Muscle of leg (tissue), 11 donors: ENCODE data around the gene NEK10. TPM values are rescaled to one million over a fixed set of nuclear protein-coding genes. Genes with fewer than 3 reads are reported as not detected.

ENCODE experiments used
- DNase-seq: peaks from one replicate; pipeline ENCODE4 v3.0.0; 2013
- H3K27ac ChIP-seq: one replicate; pipeline ENCODE4 v1.5.1; 2013; ENCODE audit warnings: mild to moderate bottlenecking, low read length, control low read depth
- H3K27me3 ChIP-seq: one replicate; pipeline ENCODE4 v1.6.1; 2013; ENCODE audit warnings: low read length; ENCODE audit not compliant: control insufficient read depth, insufficient read depth
- H3K36me3 ChIP-seq: one replicate; pipeline ENCODE4 v1.6.1; 2013; ENCODE audit warnings: low read length; ENCODE audit not compliant: control insufficient read depth, insufficient read depth
- H3K4me1 ChIP-seq: one replicate; pipeline ENCODE4 v1.6.1; 2013; ENCODE audit warnings: low read length; ENCODE audit not compliant: control insufficient read depth, insufficient read depth
- H3K4me3 ChIP-seq: one replicate; pipeline ENCODE4 v1.5.1; 2013; ENCODE audit warnings: low read length, control low read depth
- H3K9me3 ChIP-seq: replicated peaks from 2 replicates; pipeline ENCODE4 v1.6.1; 2013; ENCODE audit warnings: low read depth, low read length; ENCODE audit not compliant: control insufficient read depth
- WGBS: methylation state at CpG from one replicate; pipeline ENCODE4 v1.1.5; 2013; ENCODE audit warnings: missing lambda C conversion rate; ENCODE audit not compliant: insufficient coverage; 5-methylcytosine and 5-hydroxymethylcytosine counted together
- polyA plus RNA-seq, 8 donors: library from polyadenylated mRNA; unstranded; fragments of 120-200 nt; gene quantifications; one replicate each; pipeline versions ENCODE4 v1.2.1 to v1.2.3, GENCODE V29; 2013; ENCODE audit warnings: inconsistent platforms in 1 of 8, low replicate concordance in 1 of 8; ENCODE audit not compliant: insufficient read length in 8 of 8, insufficient read depth in 1 of 8
- total RNA-seq: library from RNA; stranded (reverse); fragments of 120-200 nt; gene quantifications from one replicate; pipeline ENCODE4 v1.2.4, GENCODE V29; 2013

Gene NEK10
- total and polyA plus RNA-seq, 9 donors: 1.7 to 6.6 (median 3.3) TPM

DNA sequence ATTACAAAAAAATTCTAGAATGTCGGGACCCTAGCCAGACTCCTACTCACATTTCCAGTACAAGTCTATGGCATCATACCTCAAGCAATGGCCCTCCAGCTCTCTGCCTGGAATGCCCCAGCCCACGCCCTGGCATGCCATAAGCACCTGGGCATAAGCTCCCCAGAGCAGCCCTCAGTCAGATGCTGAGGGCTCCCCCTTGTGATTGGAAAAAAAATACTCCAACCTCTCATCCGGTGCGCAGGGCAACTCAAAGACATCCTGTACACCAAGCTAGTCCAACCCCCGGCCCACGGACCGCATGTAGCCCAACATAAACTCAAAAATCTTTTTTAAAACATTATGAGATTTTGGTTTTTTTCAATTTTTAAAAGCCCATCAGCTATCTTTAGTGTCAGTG, 115.4 kb downstream of the NEK10 start:
- Histone ChIP-seq H3K36me3 (no peaks in the 10 kb centered on the region), H3K9me3 (no peaks in the 10 kb centered on the region), H3K27me3 (no peaks in the 10 kb centered on the region), H3K27ac (no peak overlapping the region), H3K4me1 (no peaks in the 10 kb centered on the region), H3K4me3 (no peak overlapping the region)
- 82% methylated on average over 2 of the region's 7 CpGs for WGBS
- DNase-seq: peak; percentile 3

GRCh38 chr3:27253391-27253790, 115.8 kb downstream of the NEK10 start:
- no peaks in the 10 kb centered on the region for H3K4me1 ChIP-seq
- H3K4me3 ChIP-seq: no peak overlapping the region
- H3K27me3 ChIP-seq: no peaks in the 10 kb centered on the region
- H3K9me3 ChIP-seq: no peaks in the 10 kb centered on the region
- no peak for DNase-seq
- no CpG with 5 or more reads among the region's 1 CpG for WGBS
- H3K36me3 ChIP-seq: no peaks in the 10 kb centered on the region
- no peak overlapping the region for H3K27ac ChIP-seq

GRCh38 chr3:27252646-27253045, 116.5 kb downstream of the NEK10 start:
- no peak for DNase-seq
- H3K4me3 ChIP-seq: no peak overlapping the region
- no peaks in the 10 kb centered on the region for H3K36me3 ChIP-seq
- H3K9me3 ChIP-seq: no peaks in the 10 kb centered on the region
- H3K27ac ChIP-seq: no peak overlapping the region
- H3K4me1 ChIP-seq: no peaks in the 10 kb centered on the region
- no peaks in the 10 kb centered on the region for H3K27me3 ChIP-seq

DNA sequence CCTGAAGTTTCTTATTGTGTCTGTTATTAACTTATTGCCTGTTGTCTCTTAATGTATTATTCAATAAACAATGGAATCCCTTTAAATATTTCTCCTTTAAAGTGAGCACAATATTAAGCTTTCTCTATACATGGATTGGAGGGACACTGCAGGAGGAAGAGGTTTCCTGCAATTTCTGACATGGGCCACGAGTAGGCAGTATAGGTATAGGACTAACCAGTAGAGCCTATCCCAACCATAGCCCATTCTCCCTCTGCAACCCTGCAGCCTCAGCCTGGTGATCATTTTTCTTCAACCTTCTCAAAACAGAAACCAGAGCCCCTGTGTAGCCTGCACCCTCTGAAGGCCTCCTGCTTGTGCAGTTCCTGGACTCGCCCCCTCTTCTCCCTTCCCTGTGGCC, 124.8 kb downstream of the NEK10 start:
- Histone ChIP-seq H3K27ac (no peak overlapping the region), H3K36me3 (no peaks in the 10 kb centered on the region), H3K4me1 (no peaks in the 10 kb centered on the region), H3K9me3 (no peaks in the 10 kb centered on the region), H3K27me3 (no peaks in the 10 kb centered on the region), H3K4me3 (no peak overlapping the region)
- no peak for DNase-seq
- WGBS: no CpG with 5 or more reads among the region's 2 CpGs

DNA sequence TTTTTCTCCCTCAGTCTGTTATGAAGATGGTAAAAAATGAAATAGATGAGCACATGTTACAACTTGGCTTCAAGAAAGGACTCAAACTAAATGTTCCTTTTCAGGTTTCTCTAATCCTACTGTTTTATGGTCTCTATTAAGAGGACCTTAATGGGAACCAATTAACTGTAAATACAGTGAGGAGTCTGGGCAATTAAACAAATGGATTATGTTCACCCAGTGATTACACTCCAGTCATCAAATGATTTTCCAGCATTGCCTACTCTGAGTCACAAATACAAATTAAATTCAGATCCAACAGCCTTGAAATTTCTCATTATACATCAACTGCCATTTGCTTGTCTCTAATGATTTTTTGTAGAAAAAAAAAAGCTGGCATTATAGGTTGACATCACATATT, 129.2 kb downstream of the NEK10 start:
- H3K9me3 ChIP-seq: peaks cover 12% of the 10 kb centered on the region
- DNase-seq: no peak
- H3K27ac ChIP-seq: no peak overlapping the region
- no peak overlapping the region for H3K4me3 ChIP-seq
- no peaks in the 10 kb centered on the region for H3K27me3 ChIP-seq
- no peaks in the 10 kb centered on the region for H3K36me3 ChIP-seq
- no peaks in the 10 kb centered on the region for H3K4me1 ChIP-seq

DNA sequence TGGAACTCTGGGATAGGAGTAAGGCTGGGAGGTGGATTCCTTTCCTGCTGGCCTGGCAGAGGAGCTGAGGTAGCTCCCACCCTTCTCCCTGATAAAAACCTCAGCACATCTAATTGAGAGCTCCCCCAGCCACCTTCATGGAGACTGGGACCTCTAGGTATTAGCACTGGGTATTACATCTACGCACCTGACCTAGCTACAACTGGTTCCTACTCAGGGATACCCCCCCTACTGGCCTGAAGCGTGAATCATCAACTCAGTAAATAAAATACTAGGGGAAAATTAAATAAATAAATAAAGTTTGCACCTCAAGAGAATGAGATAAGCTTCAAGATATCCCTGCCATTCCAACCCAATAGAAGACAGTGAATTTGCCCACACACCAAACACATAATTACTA, 140.4 kb downstream of the NEK10 start:
- Histone ChIP-seq H3K9me3 (peaks cover 5% of the 10 kb centered on the region), H3K4me1 (no peaks in the 10 kb centered on the region), H3K36me3 (no peaks in the 10 kb centered on the region), H3K27ac (no peak overlapping the region), H3K27me3 (no peaks in the 10 kb centered on the region), H3K4me3 (no peak overlapping the region)
- DNase-seq: no peak
- WGBS: no CpG with 5 or more reads among the region's 2 CpGs

- no peaks in the 10 kb centered on the region for H3K27me3 ChIP-seq
- no peaks in the 10 kb centered on the region for H3K9me3 ChIP-seq
- H3K4me3 ChIP-seq: no peak overlapping the region
- DNase-seq: no peak
- H3K4me1 ChIP-seq: no peaks in the 10 kb centered on the region
- no peak overlapping the region for H3K27ac ChIP-seq
- no peaks in the 10 kb centered on the region for H3K36me3 ChIP-seq
- WGBS: 25% methylated on average over 1 of the region's 3 CpGs
These were observed 145.0 kb downstream of the NEK10 start for GRCh38 chr3:27224197-27224596.

DNA sequence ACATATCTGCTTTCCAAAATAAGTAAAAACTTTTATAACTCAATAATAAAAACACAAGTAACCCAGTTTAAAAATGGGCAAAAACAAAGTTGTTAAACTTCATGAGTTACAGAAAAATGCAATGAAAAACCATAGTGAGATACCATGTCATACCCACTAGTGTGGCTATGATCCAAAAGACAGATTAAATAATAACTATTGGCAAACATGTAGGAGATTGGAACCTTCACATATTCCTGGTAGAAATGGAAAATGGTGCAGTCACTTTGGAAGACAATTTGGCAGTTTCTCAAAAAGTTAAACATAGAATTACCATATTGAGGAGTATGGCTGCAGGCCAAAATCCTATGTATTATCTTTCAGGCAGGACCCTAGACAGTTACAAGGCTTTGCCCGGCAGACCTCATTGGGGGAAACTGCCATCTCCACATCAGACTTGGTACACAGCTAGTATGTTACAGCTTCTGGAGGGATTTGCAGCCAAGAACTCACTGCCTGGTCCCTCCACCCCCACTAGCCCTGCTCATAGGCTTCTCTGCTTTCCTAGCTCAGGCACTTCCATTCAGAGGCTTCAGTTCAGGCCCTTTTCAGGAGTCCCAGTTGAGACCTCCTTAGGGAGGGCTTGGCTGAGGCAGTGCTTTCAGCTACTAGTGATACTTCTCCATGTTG, 147.8 kb downstream of the NEK10 start:
- H3K27me3 ChIP-seq: no peaks in the 10 kb centered on the region
- H3K4me3 ChIP-seq: no peak overlapping the region
- H3K36me3 ChIP-seq: no peaks in the 10 kb centered on the region
- 40% methylated on average over 1 of the region's 1 CpG for WGBS
- no peaks in the 10 kb centered on the region for H3K4me1 ChIP-seq
- DNase-seq: no peak
- no peaks in the 10 kb centered on the region for H3K9me3 ChIP-seq
- H3K27ac ChIP-seq: no peak overlapping the region

GRCh38 chr3:27220166-27220565, 149.0 kb downstream of the NEK10 start:
- no peak overlapping the region for H3K27ac ChIP-seq

GRCh38 chr3:27219127-27219845, 149.9 kb downstream of the NEK10 start:
- Histone ChIP-seq H3K9me3 (no peaks in the 10 kb centered on the region), H3K27me3 (no peaks in the 10 kb centered on the region), H3K36me3 (no peaks in the 10 kb centered on the region), H3K27ac (no peak overlapping the region), H3K4me1 (no peaks in the 10 kb centered on the region), H3K4me3 (no peak overlapping the region)
- no peak for DNase-seq
- WGBS: no CpG with 5 or more reads among the region's 1 CpG

More at GRCh38 chr3:27220166-27220565, 149.0 kb downstream of the NEK10 start:
- H3K9me3 ChIP-seq: no peaks in the 10 kb centered on the region
- no peaks in the 10 kb centered on the region for H3K27me3 ChIP-seq
- no peak overlapping the region for H3K4me3 ChIP-seq
- no peak for DNase-seq
- H3K36me3 ChIP-seq: no peaks in the 10 kb centered on the region
- no peaks in the 10 kb centered on the region for H3K4me1 ChIP-seq
